HG03565 (cell line): ENCODE measurements around the gene POLG2.

Experiments
- ATAC-seq: cut with Tn5 transposase; IDR thresholded peaks from one replicate; pipeline ENCODE4 v1.9.1; 2021; ENCODE audit warnings: mild to moderate bottlenecking, moderate library complexity; ENCODE audit not compliant: unreplicated experiment

Gene POLG2

GRCh38 chr17:64496786-64497564 is at the start of gene POLG2:
Gene POLG2 (minus strand): TSS chr17:64497054. CDS start chr17:64496968, 86 bp downstream.
- peak; percentile 69 for ATAC-seq

- no peak for ATAC-seq
Observed at GRCh38 chr17:64544742-64545141, 47.9 kb upstream of the POLG2 start.

GRCh38 chr17:64540118-64540776 is 43.4 kb upstream of the POLG2 start:
- no peak for ATAC-seq

- ATAC-seq = no peak
Observed at GRCh38 chr17:64538508-64539130, 41.8 kb upstream of the POLG2 start.

GRCh38 chr17:64537488-64537887 is 40.6 kb upstream of the POLG2 start:
- no peak for ATAC-seq

- ATAC-seq = no peak
Observed at GRCh38 chr17:64536913-64537312, 40.1 kb upstream of the POLG2 start.

GRCh38 chr17:64535357-64535756 is 38.5 kb upstream of the POLG2 start:
- no peak for ATAC-seq

- no peak for ATAC-seq
Observed at GRCh38 chr17:64534187-64534586, 37.3 kb upstream of the POLG2 start.

- no peak for ATAC-seq
Observed at GRCh38 chr17:64533784-64534183, 36.9 kb upstream of the POLG2 start.

GRCh38 chr17:64532409-64532808 is 35.6 kb upstream of the POLG2 start:
- no peak for ATAC-seq

GRCh38 chr17:64531955-64532371 is 35.1 kb upstream of the POLG2 start:
- ATAC-seq = no peak

GRCh38 chr17:64529221-64529620 is 32.4 kb upstream of the POLG2 start:
- ATAC-seq = no peak

- no peak for ATAC-seq
Observed at GRCh38 chr17:64527914-64528313, 31.1 kb upstream of the POLG2 start.

GRCh38 chr17:64520359-64520758 is 23.5 kb upstream of the POLG2 start:
- no peak for ATAC-seq

GRCh38 chr17:64519601-64520000 is 22.7 kb upstream of the POLG2 start:
- no peak for ATAC-seq

GRCh38 chr17:64515829-64516228 is 19.0 kb upstream of the POLG2 start:
- ATAC-seq = no peak

- no peak for ATAC-seq
Observed at GRCh38 chr17:64515419-64515818, 18.6 kb upstream of the POLG2 start.

GRCh38 chr17:64509179-64509578 is 12.3 kb upstream of the POLG2 start:
- ATAC-seq = no peak

GRCh38 chr17:64508683-64509082 is 11.8 kb upstream of the POLG2 start:
- ATAC-seq = no peak

- peak; percentile 18 for ATAC-seq
Observed at GRCh38 chr17:64507413-64507782, 10.5 kb upstream of the POLG2 start.

- peak; percentile 39 for ATAC-seq
Observed at GRCh38 chr17:64506576-64507412, 9.9 kb upstream of the POLG2 start, which contains the start of gene CEP95. Gene CEP95 (plus strand): TSS chr17:64506977. CDS start chr17:64507098, 121 bp downstream.
